Posterior cingulate gyrus (tissue), 11 donors: ENCODE data around the gene THEMIS.

Experiments
- DNase-seq, 10 donors: peaks; one replicate each; pipeline versions ENCODE4 v3.0.0 to v3.0.0-alpha.2; 2020 to 2021; ENCODE audit warnings: mixed read lengths in 3 of 10
- intact Hi-C: fragments of 100-400 bp; cut with DNase I; formaldehyde crosslinking; loops from one replicate; pipeline ENCODE4 v1.15.1; 2023

Gene THEMIS

GRCh38 chr6:127864701-127865100 is 36.2 kb downstream of the THEMIS start:
- DNase-seq: no peak
- intact Hi-C loops: no loop called here

GRCh38 chr6:127860723-127861122 is 40.1 kb downstream of the THEMIS start:
- intact Hi-C loops: no loop called here

GRCh38 chr6:127859956-127860355 is 40.9 kb downstream of the THEMIS start:
- intact Hi-C loops: loop anchor here (10.0 kb wide), 2 partner anchors 115 to 875 kb away; no protein-coding TSS in a partner anchor
- DNase-seq: no peak

More at GRCh38 chr6:127860723-127861122, 40.1 kb downstream of the THEMIS start:
- DNase-seq: no peak

GRCh38 chr6:127858727-127859391 is 42.0 kb downstream of the THEMIS start:
- DNase-seq: no peak
- intact Hi-C loops: loop anchor here (10.0 kb wide), 2 partner anchors 116 to 876 kb away; no protein-coding TSS in a partner anchor

GRCh38 chr6:127857051-127857637 is 43.7 kb downstream of the THEMIS start:
- DNase-seq: no peak

GRCh38 chr6:127855542-127856159 is 45.2 kb downstream of the THEMIS start:
- DNase-seq: peak in 5 of 10 donors; percentile 8 to 63 (median 38)
- intact Hi-C loops: loop anchor here (2.0 to 10.0 kb wide), 3 partner anchors 119 to 879 kb away; partner anchors contain the start of gene PTPRK

More at GRCh38 chr6:127857051-127857637, 43.7 kb downstream of the THEMIS start:
- intact Hi-C loops: loop anchor here (10.0 kb wide), 2 partner anchors 118 to 878 kb away; no protein-coding TSS in a partner anchor

GRCh38 chr6:127854009-127854408 is 46.8 kb downstream of the THEMIS start:
- intact Hi-C loops: loop anchor here (2.0 to 10.0 kb wide), 3 partner anchors 121 to 881 kb away; partner anchors contain the start of gene PTPRK
- DNase-seq: no peak

GRCh38 chr6:127851197-127851596 is 49.7 kb downstream of the THEMIS start:
- intact Hi-C loops: loop anchor here (10.0 kb wide), 2 partner anchors 124 to 884 kb away; no protein-coding TSS in a partner anchor
- no peak for DNase-seq

GRCh38 chr6:127845242-127845641 is 55.6 kb downstream of the THEMIS start:
- DNase-seq: no peak
- intact Hi-C loops: no loop called here

- intact Hi-C loops: no loop called here
- DNase-seq: no peak
Observed at GRCh38 chr6:127844529-127844928, 56.3 kb downstream of the THEMIS start.

GRCh38 chr6:127843582-127843981 is 57.3 kb downstream of the THEMIS start:
- no peak for DNase-seq
- intact Hi-C loops: no loop called here

GRCh38 chr6:127842562-127842961 is 58.3 kb downstream of the THEMIS start:
- intact Hi-C loops: no loop called here

GRCh38 chr6:127841811-127842210 is 59.0 kb downstream of the THEMIS start:
- intact Hi-C loops: no loop called here
- no peak for DNase-seq

More at GRCh38 chr6:127842562-127842961, 58.3 kb downstream of the THEMIS start:
- peak in 1 of 10 donors; percentile 29 for DNase-seq

GRCh38 chr6:127834136-127834535 is 66.7 kb downstream of the THEMIS start:
- intact Hi-C loops: no loop called here
- peak in 1 of 10 donors; percentile 18 for DNase-seq

GRCh38 chr6:127833336-127833735 is 67.5 kb downstream of the THEMIS start:
- no peak for DNase-seq
- intact Hi-C loops: no loop called here

- intact Hi-C loops: no loop called here
Observed at GRCh38 chr6:127832381-127832780, 68.5 kb downstream of the THEMIS start.

GRCh38 chr6:127824061-127824460 is 76.8 kb downstream of the THEMIS start:
- intact Hi-C loops: no loop called here
- DNase-seq: no peak

More at GRCh38 chr6:127832381-127832780, 68.5 kb downstream of the THEMIS start:
- no peak for DNase-seq

- no peak for DNase-seq
- intact Hi-C loops: no loop called here
Observed at GRCh38 chr6:127821431-127821830, 79.4 kb downstream of the THEMIS start.

GRCh38 chr6:127818149-127818548 is 82.7 kb downstream of the THEMIS start:
- intact Hi-C loops: no loop called here
- no peak for DNase-seq

GRCh38 chr6:127816643-127817042 is 84.2 kb downstream of the THEMIS start:
- peak in 1 of 10 donors; percentile 43 for DNase-seq
- intact Hi-C loops: no loop called here

- intact Hi-C loops: no loop called here
- DNase-seq: no peak
Observed at GRCh38 chr6:127813699-127814027, 87.2 kb downstream of the THEMIS start.
